Mesothelial cell of epicardium (in vitro differentiated cells): ENCODE results near the gene IGSF11. TPM values are rescaled to one million over a fixed set of nuclear protein-coding genes. Genes with fewer than 3 reads are reported as not detected.
"Not testable (repeated sequence)": the region's sequence is repeated elsewhere in the genome, so short reads cannot be mapped to it uniquely, and the experiment has no call there.

ENCODE experiments used
- DNase-seq, 2 experiments: peaks; one replicate each; pipeline ENCODE4 v3.0.0; 2021; ENCODE audit warnings: low spot score in 2 of 2; ENCODE audit not compliant: unreplicated experiment in 2 of 2
- H3K27ac Mint-ChIP-seq: 2 replicates; pipeline ENCODE4 v1.8.0; 2021; ENCODE audit warnings: mixed read lengths
- H3K27me3 Mint-ChIP-seq: 2 replicates; pipeline ENCODE4 v1.8.0; 2021; ENCODE audit warnings: low read depth, mixed read lengths
- H3K36me3 Mint-ChIP-seq: 2 replicates; pipeline ENCODE4 v1.8.0; 2021; ENCODE audit warnings: mixed read lengths
- H3K4me1 Mint-ChIP-seq: 2 replicates; pipeline ENCODE4 v1.8.0; 2021; ENCODE audit warnings: mixed read lengths
- H3K4me3 Mint-ChIP-seq: 2 replicates; pipeline ENCODE4 v1.8.0; 2021; ENCODE audit warnings: mild to moderate bottlenecking, moderate library complexity, mixed read lengths
- H3K9me3 Mint-ChIP-seq: 2 replicates; pipeline ENCODE4 v1.8.0; 2021; ENCODE audit warnings: mixed read lengths
- total RNA-seq: library from RNA; stranded (reverse); gene quantifications from 3 replicates; pipeline ENCODE4 v1.2.1, GENCODE V29; 2021
- TF ChIP-seq, protein P1 (sequence below): fragments of 200-600 bp; sonication (generic); IDR thresholded peaks from one replicate; pipeline ENCODE4 v1.5.0; 2021; ENCODE audit warnings: antibody characterized with exemption; ENCODE audit not compliant: unreplicated experiment

IGSF11 gene
- total RNA-seq, 1 donor from 2014 or later, result 2.0 TPM

DNA sequence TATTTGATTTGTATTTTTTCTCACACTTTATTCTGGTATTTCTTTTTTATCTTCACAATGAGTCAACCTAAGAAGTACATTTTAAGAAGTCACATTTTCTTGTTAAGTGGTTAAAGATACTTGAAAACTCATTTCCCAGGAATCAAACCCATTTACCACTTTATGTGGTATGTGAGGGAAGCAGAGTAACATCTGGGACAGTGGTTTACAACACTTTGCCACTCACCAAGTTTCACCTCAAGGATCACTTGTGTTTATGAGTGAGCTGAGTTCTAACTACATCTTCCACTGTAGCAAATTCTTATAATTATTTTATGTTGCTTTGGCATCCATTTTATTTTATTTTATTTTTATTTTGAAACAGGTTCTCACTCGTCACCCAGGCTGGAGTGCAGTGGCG is 53.8 kb downstream of the IGSF11 start:
- TF ChIP-seq, protein P1, sequence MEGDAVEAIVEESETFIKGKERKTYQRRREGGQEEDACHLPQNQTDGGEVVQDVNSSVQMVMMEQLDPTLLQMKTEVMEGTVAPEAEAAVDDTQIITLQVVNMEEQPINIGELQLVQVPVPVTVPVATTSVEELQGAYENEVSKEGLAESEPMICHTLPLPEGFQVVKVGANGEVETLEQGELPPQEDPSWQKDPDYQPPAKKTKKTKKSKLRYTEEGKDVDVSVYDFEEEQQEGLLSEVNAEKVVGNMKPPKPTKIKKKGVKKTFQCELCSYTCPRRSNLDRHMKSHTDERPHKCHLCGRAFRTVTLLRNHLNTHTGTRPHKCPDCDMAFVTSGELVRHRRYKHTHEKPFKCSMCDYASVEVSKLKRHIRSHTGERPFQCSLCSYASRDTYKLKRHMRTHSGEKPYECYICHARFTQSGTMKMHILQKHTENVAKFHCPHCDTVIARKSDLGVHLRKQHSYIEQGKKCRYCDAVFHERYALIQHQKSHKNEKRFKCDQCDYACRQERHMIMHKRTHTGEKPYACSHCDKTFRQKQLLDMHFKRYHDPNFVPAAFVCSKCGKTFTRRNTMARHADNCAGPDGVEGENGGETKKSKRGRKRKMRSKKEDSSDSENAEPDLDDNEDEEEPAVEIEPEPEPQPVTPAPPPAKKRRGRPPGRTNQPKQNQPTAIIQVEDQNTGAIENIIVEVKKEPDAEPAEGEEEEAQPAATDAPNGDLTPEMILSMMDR, result no peak
- no peak overlapping the region for H3K27ac Mint-ChIP-seq

DNA sequence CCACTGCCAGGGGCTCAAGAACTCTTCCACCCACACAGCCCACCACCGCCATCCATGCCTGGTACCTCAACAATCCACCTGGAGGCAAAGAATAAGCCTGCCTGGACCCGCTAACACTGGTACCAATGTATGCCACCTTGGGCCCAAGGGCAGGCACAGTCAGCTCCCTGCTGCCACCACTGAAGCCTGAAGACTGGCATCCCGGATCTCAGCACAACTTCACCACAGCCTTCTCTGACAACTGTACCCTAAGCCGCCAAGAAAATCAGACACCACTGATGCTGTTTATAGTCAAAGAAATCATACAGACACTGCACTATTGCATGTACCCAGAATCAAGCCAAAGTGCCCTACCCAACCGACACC is 56.3 kb downstream of the IGSF11 start:
- Mint-ChIP-seq H3K4me1 (no peaks in the 10 kb centered on the region), H3K4me3 (no peak overlapping the region), H3K9me3 (peaks cover 6% of the 10 kb centered on the region), H3K27ac (no peak overlapping the region), H3K36me3 (no peaks in the 10 kb centered on the region), H3K27me3 (peaks cover 2% of the 10 kb centered on the region)
- TF ChIP-seq, protein P1, result no peak
- no peak for DNase-seq

More for the DNA sequence above, 53.8 kb downstream of the IGSF11 start:
- DNase-seq, result no peak
- peaks cover 6% of the 10 kb centered on the region for H3K9me3 Mint-ChIP-seq
- peaks cover 2% of the 10 kb centered on the region for H3K27me3 Mint-ChIP-seq
- H3K36me3 Mint-ChIP-seq, result no peaks in the 10 kb centered on the region
- H3K4me1 Mint-ChIP-seq, result peaks cover 4% of the 10 kb centered on the region
- H3K4me3 Mint-ChIP-seq, result no peak overlapping the region

DNA sequence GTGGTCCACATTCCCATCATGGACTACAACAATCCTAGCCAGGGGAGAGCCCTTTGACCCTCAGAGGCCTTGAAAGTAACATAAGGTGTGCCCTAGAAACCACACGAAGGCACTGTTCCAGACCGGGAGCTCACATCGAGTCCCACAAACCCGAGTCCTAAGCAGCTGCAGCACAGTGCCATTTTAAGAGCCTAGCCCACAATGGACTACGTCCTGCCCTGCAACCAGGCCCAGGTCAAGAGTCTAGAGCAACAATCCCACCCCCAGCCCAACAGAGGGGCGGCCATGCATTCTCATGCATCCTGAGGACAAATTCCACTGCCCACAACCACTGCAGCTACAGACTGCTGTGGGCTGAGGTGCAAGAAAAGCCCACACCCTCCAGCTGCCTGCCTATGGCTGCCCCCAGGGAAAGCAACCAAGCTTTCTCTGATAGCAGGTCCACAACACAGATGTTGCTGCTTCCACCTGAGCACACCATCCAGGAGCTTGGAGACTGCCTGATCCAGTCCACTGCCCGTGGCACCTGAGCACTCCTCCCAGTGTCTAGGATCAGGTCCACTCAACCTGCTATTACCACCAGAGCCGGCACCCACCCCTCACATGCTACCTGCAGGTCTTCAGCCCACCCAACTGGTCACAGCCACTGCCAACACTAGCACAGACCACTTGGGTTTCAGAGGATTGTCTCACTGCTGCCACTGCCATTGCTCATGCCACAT is 56.8 kb downstream of the IGSF11 start:
- Mint-ChIP-seq H3K27me3 (peaks cover 2% of the 10 kb centered on the region), H3K9me3 (peaks cover 6% of the 10 kb centered on the region), H3K4me3 (no peak overlapping the region), H3K4me1 (no peaks in the 10 kb centered on the region), H3K27ac (no peak overlapping the region), H3K36me3 (no peaks in the 10 kb centered on the region)
- TF ChIP-seq, protein P1, result no peak
- no peak for DNase-seq

DNA sequence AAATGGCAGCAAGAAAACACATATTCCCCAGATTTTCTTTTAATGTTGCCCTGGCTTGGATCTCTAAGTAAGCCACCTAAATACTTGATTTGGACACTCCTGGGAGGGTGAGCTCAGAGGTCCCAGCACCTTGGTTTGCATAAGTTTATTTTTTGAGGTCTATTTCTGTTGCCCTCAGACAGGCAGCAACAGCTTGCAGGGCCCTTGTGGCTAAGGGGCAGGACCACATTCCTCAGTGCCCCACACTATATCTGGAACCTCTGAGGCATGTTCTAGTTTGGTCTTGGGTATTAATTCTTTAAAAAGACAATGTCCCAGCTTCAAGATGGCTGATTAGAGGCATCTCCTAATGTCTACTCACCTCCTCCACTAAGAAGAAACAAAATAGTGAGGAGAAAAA is 57.5 kb downstream of the IGSF11 start:
- no peak overlapping the region for H3K27ac Mint-ChIP-seq
- DNase-seq, result no peak
- TF ChIP-seq, protein P1, result no peak
- H3K36me3 Mint-ChIP-seq, result no peaks in the 10 kb centered on the region
- no peak overlapping the region for H3K4me3 Mint-ChIP-seq
- H3K9me3 Mint-ChIP-seq, result peaks cover 6% of the 10 kb centered on the region
- no peaks in the 10 kb centered on the region for H3K4me1 Mint-ChIP-seq
- H3K27me3 Mint-ChIP-seq, result peaks cover 2% of the 10 kb centered on the region

DNA sequence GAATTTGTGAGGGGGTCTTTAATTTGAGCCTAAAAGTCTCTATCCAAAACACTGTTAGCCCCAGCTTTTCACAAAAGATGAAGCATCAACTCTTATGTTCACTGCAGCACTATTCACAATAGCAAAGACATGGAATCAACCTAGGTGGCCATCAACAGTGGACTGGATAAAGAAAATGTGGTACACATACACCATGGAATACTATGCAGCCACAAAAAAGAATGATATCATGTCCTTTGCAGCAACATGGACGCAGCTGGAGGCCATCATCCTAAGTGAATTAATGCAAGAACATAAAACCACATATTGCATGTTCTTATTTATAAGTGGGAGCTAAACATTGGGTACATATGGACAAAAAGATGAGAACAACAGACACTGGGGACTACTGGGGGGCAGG is 59.2 kb downstream of the IGSF11 start:
- not testable (repeated sequence) for H3K4me3 Mint-ChIP-seq, H3K27ac Mint-ChIP-seq, DNase-seq, H3K4me1 Mint-ChIP-seq, H3K27me3 Mint-ChIP-seq, H3K9me3 Mint-ChIP-seq, H3K36me3 Mint-ChIP-seq

DNA sequence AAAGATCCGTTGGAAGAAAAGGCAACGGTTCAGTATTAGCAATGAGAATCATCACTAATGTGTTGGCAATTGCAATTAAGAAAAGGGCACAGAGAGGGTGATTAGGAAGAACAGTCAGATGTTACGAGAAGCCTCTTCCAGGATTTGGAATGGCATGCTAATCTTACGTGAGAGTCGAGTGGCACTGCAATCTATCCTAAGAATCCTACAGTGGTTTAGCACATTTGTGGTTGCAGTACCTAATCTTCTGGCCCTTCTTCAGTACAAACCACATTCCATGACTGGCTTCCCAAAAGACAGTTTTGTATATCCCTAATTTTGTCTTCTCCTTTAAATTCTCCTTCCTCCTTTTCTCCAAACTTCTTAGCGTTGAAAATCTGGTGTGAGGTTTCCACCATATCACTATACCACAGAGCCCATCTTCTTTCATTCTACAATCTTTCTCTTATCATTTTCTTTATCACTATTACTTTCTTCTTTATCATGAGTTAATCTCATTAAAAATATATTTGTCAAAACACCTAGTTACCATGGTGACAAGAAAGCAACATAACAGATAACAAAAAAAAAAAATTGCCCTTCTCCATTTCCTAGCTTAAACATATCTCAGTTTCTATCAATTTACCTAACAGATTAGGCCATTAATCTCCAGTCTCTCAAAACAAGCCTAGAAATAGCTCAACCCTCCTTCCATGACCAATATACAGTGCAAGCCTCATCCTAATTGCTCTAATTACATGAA is 60.1 kb downstream of the IGSF11 start:
- TF ChIP-seq, protein P1, result no peak
- Mint-ChIP-seq H3K27ac (no peak overlapping the region), H3K36me3 (no peaks in the 10 kb centered on the region), H3K27me3 (no peaks in the 10 kb centered on the region), H3K4me1 (no peaks in the 10 kb centered on the region), H3K9me3 (peaks cover 6% of the 10 kb centered on the region), H3K4me3 (no peak overlapping the region)
- DNase-seq, result no peak
